Frontal cortex (tissue), 4 donors: ENCODE measurements around the gene CORO1A. TPM values are rescaled to one million over a fixed set of nuclear protein-coding genes. Genes with fewer than 3 reads are reported as not detected.

Experiments used
- DNase-seq, 2 donors: peaks; one replicate each; pipeline ENCODE4 v3.0.0; 2012; ENCODE audit warnings: low spot score in 2 of 2
- FAIRE-seq: peaks from 2 replicates; lab custom pipeline; 2012; peaks lifted over from hg19 to GRCh38; lab: Jason Lieb, UNC
- total RNA-seq: library from RNA; depleted of rRNA; stranded (reverse); fragments of >200 nt; gene quantifications from one replicate; pipeline ENCODE4 v1.2.3, GENCODE V29; 2014
- donor health status: control.
- donor health status: control.
- donor health status: control.

Gene CORO1A
- total RNA-seq = 22.0 TPM

DNA sequence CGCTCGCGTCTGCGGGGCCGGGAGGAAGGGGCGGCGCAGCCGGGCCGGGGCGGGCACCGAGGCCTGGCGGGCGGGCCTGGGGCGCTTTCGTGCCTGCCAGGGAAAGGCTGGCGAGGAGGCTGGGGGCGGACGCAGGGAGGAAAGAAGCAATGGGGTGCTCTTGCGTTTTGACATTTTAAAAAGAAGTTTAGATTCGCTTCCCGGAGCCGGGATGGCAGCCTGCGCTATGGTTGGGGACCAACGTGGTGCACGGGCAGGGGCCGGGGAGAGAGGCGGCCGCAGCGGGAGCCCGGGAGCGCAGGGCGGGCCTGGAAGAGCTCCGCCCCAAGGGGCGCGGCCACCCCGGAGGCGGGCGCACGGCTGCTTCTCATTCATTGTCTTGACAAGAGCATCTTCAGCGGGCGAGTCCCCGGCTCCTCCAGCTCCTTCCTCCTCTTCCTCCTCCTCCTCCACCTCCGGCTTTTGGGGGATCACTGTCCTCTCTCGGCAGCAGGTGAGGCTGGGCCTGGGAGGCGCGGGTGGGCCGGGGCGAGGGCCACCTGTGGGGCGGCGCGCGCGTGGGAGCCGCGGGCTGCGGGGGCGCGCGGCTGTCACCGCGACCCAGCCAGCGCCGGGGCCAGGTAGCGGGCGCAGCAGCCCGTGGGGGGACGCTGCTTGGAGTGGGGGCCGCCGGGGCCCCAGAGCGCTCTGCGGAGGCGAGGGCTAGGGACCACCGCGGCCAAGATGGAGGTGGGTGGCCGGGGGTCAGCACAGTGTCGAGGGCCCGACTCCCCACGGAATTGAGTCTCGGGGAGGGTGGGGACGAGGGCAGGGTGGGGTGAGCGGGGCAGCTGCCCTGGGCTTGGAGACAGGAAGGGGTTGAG, at the start of gene CORO1A:
Gene CORO1A (plus strand): TSS at position 370 of the 863 bp plus-strand sequence. CDS start 1,608 bp downstream, outside the sequence.
- peak; percentile 84 to 85 for DNase-seq
- no peak for FAIRE-seq

- no peak for FAIRE-seq
- no peak for DNase-seq
These were observed 46.3 kb upstream of the CORO1A start for GRCh38 chr16:30136971-30137605.

- FAIRE-seq (no peak), DNase-seq (no peak)
These were observed 45.5 kb upstream of the CORO1A start for GRCh38 chr16:30137897-30138296.

DNA sequence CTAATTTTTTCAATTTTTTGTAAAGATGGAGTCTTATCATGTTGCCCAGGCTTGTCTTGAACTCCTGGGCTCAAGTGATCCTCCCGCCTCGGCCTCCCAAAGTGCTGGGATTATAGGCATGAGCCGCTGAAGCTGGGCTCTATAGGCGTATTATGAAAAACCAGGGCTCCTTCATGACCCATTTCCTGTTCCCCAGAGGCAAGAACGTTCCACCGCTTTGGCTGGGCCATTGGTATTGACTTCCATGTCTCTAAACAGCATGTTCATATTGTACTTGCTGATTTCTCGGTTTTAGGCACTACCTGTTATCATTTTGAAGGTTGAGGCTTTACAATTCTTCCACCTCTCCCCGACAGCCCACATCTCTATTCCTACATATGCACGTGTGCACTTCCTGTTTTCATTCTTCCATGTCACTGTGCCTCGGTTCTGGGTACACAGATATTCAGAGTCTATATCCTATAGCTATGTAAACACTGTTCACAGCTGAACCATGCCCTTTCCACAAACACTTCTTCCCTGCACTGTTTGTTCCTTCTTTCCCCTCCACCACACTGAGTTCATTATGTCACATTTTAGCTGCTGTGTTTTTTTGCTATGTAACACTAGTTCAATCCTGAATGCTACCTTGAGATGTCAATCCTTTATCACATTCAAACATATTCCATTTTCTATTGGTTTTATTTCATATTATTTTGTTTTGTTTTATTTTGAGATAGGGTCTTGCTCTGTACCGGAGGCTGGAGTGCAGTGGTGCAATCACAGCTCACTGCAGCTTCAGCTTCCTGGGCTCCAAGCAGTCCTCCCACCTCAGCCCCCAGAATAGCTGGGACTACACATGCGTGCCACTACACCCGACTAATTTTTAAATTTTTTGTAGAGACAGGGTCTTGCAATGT, 43.6 kb upstream of the CORO1A start:
- DNase-seq = no peak
- FAIRE-seq = no peak

DNA sequence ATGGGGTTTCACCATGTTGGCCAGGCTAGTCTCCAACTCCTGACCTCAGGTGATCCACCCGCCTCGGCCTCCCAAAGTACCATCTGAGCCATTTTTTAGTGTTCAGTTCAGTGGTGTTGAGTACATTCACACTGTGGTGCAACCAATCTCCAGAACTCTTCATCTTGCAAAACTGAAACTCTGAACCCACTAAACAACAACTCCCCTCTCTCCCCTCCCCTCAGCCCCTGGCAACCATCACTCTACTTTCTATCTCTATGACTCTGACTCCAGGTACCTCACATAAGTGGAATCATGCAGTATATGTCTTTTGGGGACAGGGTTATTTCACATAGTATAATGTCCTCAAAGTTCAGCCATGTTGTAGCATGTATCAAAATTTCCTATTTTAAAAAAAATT, 41.7 kb upstream of the CORO1A start:
- FAIRE-seq (no peak), DNase-seq (no peak)

- FAIRE-seq (no peak), DNase-seq (no peak)
These were observed 40.6 kb upstream of the CORO1A start for GRCh38 chr16:30142672-30143346.

GRCh38 chr16:30143347-30143702, 40.1 kb upstream of the CORO1A start:
- DNase-seq (no peak), FAIRE-seq (no peak)

GRCh38 chr16:30144017-30144416, 39.4 kb upstream of the CORO1A start:
- no peak for FAIRE-seq
- DNase-seq = no peak

GRCh38 chr16:30144917-30145316, 38.5 kb upstream of the CORO1A start:
- FAIRE-seq = peak; percentile 98
- no peak for DNase-seq

DNA sequence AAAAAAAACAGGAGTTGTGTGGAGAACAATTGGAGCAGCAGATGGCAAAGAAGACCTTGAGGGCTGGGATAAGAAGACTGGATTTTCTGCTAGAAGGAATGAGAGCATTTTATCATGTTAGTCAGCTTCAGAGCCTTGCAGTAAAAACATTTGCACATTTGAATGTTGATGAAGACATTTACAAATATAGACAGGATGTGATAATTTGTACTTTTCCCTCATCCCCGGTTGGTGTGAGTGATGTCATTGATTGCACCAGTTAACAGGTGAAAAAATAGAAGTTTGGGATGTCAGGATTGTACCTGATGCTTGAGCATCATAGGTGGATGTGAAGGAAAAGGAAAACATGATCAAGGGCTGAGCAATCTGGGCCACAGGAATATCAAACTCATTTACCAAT, 37.7 kb upstream of the CORO1A start:
- no peak for FAIRE-seq
- no peak for DNase-seq

GRCh38 chr16:30147843-30148510, 35.4 kb upstream of the CORO1A start:
- FAIRE-seq = no peak
- DNase-seq = no peak

GRCh38 chr16:30149250-30149930, 34.0 kb upstream of the CORO1A start:
- DNase-seq (no peak), FAIRE-seq (no peak)

DNA sequence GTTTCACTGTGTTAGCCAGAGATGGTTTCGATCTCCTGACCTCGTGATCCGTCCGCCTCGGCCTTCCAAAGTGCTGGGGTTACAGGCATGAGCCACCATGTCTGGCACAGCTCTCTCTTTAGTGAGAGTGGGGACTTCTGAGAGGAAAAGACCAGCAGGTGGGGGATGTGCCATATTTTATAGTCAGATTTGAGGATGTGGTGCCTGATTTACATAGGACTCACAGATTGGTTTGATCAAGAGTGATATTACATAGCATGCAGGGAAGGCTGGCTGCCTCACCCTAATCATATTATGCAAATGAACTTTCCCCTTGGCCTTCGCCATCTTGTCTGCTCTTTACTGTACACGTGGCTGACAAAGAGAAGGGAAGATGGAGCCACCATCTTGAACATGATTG, 32.3 kb upstream of the CORO1A start:
- FAIRE-seq (no peak), DNase-seq (no peak)

- FAIRE-seq = no peak
- DNase-seq = no peak
These were observed 30.9 kb upstream of the CORO1A start for GRCh38 chr16:30152517-30152916.

DNA sequence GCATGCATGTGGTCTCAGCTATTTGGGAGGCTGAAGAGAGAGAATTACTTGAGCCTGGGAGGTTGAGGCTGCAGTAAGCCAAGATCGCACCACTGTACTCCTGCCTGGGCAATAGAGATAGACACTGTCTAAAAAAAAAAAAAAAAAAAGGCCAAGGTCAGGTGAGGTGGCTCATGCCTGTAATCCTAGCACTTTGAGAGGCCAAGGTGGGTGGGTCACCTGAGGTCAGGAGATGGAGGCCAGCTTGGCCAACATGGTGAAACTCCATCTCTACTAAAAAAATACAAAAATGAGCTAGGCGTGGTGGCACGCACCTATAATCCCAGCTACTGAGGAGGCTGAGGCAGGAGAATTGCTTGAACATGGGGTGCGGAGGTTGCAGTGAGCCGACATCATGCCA, 28.2 kb upstream of the CORO1A start:
- FAIRE-seq (no peak), DNase-seq (no peak)

- no peak for FAIRE-seq
- DNase-seq = no peak
These were observed 26.2 kb upstream of the CORO1A start for GRCh38 chr16:30157214-30157613.

DNA sequence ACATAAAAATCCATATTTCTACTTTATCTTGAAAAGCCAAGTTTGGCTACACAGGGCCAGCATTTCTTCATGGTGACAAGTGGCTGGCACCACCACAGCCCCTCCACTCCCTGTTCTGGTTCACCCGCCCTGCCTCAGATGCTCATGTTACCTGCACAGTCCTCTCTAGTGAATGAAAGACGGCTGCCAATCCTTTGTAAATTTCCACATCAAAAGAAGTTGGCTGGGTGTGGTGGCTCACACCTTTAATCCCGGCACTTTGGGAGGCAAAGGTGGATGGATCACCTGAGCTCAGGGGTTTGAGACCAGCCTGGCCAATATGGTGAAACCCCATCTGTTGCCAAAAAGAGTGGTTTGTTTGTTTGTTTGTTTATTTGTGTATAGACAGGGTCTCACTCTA, 19.9 kb upstream of the CORO1A start:
- DNase-seq = no peak
- FAIRE-seq = no peak

DNA sequence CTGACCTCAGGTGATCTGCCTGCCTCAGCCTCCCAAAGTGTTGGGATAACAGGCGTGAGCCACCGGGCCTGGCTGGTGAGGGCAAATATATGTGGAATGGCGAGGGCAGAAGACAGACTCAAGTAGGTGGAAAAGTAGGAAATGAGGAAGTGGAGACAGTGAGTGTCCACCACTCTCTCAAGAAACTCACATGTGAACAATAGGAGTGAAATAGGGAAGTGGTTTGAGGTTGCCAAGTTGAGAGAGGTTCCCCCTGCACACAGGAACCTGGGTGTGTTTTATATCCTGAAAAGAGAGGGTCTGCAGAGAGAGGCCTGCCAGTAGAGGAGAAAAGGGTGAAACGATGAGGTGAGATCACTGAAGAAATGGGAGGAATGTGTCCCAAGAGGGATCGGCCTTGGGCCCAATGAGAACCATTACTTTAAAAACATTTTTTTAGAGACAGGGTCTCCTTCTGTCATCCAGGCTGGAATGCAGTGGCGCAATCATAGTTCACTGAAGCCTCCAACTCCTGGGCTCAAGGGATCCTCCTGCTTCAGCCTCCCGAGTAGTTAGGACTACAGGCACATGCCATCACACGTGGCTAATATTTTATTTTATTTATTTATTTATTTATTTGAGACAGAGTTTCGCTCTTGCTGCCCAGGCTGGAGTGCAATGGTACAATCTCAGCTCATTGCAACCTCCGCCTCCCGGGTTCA, 17.1 kb upstream of the CORO1A start:
- no peak for FAIRE-seq

More for the DNA sequence above, 17.1 kb upstream of the CORO1A start:
- peak in 1 of 2 donors; percentile 28 for DNase-seq
